NCI-H2171 treated with DMSO at 0.1 percent for 48 hours (cell line): ENCODE data around the gene CYP26A1.
A peak's percentile ranks its signal among the peaks of the same experiment; 100 is the strongest.

Source experiments
- DNase-seq: peaks from one replicate; lab custom pipeline; 2025; lab: John Stamatoyannopoulos, UW

Gene CYP26A1, protein sequence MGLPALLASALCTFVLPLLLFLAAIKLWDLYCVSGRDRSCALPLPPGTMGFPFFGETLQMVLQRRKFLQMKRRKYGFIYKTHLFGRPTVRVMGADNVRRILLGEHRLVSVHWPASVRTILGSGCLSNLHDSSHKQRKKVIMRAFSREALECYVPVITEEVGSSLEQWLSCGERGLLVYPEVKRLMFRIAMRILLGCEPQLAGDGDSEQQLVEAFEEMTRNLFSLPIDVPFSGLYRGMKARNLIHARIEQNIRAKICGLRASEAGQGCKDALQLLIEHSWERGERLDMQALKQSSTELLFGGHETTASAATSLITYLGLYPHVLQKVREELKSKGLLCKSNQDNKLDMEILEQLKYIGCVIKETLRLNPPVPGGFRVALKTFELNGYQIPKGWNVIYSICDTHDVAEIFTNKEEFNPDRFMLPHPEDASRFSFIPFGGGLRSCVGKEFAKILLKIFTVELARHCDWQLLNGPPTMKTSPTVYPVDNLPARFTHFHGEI

DNA sequence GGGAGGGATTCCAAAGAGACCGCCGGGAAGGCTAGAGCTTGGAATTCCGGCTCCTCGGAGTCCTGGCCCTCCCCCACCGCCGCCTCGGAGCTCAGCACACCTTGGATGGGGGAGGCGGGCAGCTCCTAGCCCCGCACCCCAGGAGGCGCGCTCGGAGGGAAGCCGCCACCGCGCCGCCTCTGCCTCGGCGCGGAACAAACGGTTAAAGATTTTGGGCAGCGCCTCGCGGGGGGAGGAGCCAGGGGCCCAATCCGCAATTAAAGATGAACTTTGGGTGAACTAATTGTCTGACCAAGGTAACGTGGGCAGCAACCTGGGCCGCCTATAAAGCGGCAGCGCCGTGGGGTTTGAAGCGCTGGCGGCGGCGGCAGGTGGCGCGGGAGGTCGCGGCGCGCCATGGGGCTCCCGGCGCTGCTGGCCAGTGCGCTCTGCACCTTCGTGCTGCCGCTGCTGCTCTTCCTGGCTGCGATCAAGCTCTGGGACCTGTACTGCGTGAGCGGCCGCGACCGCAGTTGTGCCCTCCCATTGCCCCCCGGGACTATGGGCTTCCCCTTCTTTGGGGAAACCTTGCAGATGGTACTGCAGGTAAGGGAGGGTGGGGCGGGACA is at the start of gene CYP26A1:
Gene CYP26A1 (plus strand): TSS at position 355 of the 608 bp plus-strand sequence. CDS start 42 bp downstream, at position 397.
- DNase-seq, result peak; percentile 55

DNA sequence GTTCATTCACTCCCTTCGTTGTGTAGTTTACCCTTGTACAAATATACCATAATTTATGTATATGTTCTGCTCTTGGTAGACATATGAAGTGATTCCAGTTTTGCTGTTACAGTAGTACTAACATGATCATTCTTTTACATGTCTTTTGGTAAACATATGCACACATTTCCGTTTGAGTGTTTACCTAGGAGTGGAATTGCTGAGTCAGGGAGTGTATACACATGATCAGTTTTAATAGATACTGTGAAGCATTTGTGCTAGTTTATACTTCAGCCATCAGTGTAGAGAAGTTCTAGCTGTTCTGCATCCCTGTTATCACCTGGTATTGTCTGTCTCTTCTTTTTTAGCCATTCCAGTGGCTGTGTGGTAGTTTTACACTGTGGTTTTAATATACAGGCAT is 47.6 kb upstream of the CYP26A1 start:
- no peak for DNase-seq

DNA sequence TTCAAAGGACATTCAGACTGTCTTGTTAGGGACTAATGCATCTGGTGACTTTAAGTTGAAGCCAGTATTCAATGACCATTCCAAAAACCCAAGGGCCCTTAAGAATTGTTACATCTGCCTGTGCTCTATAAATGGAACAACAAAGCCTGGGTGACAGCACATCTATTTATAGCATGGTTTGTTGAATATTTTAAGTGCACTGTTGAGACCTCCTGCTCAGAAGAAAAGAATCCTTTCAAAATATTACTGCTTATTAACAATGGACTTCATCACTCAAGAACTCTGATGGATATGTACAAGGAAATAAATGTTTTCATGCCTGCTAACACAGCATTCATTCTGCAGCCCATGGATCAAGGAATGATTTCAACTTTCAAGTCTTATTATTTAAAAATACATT is 46.2 kb upstream of the CYP26A1 start:
- DNase-seq, result no peak

DNA sequence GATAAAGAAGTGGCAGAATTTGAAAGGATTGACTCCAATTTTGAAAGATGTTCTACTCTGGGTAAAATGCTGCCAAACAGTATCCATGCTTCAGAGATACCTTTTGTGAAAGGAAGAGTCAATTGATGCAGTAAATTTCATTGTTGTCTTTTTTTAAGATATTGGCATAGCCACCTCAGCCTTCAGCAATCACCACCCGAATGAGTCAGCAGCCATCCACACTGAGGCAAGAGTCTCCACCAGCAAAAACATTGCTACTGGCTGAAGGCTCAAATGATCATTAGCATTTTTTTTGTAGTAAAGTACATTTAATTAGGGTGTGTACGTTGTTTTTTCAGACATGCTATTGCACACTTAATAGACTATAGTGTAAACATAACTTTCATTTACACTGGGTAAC is 44.8 kb upstream of the CYP26A1 start:
- no peak for DNase-seq

DNA sequence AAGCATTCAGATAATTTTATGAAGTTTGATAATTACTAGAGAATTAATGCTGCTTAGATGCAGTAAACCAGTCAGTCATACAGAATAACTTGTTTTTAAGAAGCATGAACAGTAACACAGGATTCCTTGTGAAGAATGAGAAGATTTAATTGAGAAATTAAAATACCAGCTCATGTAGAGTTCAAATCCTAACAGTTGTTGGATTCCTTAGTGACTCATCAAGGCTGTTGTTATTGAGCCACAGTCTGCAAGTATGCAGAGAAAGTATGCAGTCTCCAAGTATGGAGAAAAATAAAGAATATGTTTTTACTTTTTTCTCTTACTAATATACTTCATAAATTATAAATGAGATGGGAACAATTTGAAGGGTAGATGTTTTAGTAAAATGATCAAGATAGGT is 43.3 kb upstream of the CYP26A1 start:
- no peak for DNase-seq

DNA sequence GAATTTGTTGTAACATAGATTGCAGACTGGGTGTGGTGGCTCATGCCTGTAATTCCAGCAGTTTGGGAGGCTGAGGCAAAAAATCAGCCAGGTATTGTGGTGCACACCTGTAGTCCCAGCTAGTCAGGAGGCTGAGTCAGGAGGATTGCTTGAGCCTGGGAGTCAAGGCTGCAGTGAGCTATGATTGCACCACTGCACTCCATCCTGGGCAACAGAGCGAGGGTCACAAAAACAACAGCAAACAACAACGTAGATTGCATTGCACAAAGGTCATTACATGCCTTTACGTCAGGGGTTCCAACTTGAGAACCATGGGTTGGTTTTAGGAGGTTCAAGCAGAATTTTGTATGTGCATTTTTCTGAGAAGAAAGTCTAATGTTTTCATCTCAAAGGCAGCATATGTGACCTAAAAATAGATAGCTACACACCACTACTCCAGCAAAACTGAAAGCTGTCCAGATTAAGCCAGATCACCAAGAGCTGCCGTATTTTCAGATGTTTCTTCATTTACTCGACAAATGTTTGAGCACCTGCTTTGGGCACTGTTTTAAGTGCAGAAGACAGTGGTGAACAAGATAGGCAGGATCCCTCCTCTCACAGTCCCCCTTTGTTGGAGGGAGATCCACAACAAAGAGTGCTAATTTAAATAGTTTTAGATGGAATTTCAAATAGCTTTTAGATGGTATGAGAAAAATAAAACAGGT is 41.4 kb upstream of the CYP26A1 start:
- DNase-seq, result no peak

DNA sequence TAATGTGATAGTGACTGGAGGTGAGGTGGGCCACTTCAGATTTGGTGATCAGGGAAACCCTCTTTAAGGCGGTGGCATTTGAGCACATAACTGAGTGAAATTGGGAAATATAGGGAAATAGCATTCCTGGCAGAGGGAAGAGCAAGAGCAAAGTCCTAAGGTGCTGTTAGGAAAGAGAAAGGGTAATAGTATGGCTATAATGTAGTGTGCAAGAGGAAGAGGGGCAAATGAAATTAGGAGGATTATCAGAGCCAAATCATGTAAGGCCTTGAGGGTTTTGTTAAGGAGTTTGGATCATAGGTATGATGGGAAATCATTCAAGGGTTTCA is 40.9 kb upstream of the CYP26A1 start:
- DNase-seq, result no peak

DNA sequence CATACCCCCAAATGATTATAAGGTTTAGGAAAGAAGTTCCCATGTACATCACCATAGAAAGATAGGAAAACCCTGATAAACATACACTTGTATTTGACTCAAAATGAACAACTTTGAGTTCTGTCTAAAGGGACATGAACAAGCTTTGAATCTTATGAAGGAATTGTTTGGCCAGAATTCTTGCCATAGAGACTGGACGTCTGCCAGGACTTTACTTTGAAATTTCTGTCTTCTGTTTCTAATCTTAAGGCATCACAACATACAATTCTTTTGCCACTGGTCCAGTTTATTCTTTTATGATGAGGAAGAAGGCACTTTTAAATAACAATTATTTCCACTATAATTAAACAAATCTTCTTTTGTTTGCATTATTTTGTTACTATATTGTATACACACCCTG is 39.3 kb upstream of the CYP26A1 start:
- no peak for DNase-seq

DNA sequence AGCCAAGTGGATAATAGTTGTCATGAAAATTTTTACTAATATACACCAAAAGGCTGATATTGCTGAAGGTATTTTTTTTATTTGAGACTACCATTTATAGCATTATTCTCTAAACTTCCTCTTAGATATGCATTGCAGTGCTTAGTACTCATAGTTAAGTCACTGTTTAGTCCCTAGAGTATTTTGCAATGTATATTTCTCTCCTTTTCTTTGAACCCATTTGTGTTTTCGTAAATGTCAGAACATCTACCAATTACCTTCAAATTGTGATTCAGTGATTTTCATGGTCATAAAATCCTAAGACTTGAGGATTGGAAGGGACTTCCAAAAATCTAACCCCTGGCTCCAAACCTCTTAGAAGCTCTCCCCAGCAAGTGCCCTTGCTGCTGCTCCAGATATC is 34.6 kb upstream of the CYP26A1 start:
- no peak for DNase-seq

DNA sequence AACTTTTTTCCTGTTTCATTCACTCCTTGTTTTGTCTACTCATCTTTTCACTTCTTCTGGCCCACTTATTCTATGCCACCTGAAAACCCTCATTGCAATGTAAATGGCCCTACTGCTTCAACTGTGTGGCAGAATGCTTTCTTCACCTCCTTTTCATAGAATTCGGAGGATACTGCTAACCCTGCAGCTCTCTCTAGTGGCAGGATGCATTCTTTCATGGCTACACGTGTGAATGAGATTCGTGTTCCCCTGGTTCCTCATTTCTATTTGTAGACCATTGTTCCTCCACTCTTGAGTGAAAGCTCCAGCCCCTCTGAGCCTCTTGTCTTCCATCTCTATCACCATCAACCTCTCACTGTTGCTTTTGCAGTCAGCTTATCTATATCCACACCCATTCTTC is 34.0 kb upstream of the CYP26A1 start:
- no peak for DNase-seq

DNA sequence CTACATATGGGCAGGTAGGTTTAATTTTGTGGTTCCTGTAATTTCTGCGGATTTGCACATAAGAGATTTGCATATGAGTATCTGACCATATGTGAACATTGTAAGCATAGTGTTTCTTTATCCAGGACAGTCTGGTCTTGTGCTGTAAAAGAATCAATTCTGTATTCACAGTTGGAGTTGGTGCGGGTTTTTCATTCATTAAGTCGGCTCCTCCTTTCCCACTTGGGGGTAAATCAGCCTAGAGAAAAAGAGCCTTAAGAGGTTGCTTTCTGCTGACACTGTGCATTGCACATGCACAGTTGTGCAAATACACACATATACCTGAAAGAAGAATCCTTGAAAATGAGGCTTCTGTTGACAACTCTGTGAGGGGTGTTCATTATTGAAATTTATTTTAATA is 19.2 kb upstream of the CYP26A1 start:
- no peak for DNase-seq

DNA sequence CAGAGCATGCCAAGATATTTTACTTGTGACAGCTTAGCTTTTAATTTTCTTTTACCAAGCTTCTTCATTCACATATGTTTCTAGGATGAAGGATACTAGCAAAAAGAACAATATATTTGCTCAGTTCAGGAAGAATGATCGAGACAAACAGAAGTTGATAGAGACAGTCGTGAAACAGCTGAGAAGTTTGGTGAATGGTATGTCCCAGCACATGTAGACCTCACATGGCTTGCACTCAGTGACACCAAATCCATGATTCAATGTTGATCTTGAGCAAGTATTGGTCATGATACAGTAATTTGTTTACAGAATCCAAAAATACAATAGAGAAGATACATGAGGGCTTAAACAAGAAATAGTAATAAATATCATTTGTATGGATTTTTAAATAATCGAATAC is 15.6 kb upstream of the CYP26A1 start:
- DNase-seq, result no peak

DNA sequence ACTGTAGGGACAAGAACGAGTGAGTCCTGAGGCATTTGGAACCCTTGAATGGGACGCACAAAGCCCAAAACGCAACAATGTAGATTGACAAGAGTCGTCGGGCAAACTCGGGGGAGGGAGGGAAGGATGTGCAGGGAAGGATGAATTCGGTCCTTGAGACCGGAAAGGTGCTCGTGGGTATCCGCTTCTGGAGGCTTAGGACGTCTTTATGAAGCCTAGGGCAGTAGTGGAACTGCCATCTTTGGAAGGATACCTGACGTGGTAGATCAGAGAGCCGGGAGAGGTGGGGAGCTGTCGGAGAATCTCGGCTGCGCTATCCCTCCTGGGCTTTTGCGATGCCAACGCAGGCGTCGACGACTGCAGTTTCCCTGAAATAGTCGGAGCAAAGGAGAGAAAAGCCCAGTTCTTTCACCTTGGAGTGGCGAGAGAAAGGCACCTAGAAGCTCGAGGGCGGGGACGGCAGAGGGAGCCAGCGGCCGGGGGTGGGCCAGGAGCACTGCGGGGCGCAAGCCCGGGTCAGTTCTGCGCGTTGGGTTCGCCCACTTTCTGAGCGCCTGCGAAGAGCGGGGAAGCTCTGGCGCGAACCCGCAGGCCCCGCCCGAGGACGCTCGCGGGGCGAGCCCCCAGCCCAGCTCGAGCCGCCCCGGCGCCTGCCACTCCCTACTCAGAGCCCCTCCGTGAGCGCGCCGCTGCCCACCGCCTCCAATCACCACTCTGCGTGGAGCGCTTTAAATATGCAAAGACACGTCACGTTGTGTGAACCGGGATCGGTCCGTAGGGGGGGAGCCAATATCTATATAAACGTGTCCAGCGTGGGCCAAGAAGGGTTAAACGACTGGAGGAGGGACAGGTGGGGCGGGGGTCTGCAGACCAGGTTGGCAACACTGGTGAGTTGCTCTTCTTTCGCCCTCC is 13.5 kb upstream of the CYP26A1 start, which contains the start of gene CYP26C1:
Gene CYP26C1 (plus strand): TSS at position 824 of the 912 bp plus-strand sequence. CDS start 466 bp downstream, outside the sequence.
- no peak for DNase-seq

DNA sequence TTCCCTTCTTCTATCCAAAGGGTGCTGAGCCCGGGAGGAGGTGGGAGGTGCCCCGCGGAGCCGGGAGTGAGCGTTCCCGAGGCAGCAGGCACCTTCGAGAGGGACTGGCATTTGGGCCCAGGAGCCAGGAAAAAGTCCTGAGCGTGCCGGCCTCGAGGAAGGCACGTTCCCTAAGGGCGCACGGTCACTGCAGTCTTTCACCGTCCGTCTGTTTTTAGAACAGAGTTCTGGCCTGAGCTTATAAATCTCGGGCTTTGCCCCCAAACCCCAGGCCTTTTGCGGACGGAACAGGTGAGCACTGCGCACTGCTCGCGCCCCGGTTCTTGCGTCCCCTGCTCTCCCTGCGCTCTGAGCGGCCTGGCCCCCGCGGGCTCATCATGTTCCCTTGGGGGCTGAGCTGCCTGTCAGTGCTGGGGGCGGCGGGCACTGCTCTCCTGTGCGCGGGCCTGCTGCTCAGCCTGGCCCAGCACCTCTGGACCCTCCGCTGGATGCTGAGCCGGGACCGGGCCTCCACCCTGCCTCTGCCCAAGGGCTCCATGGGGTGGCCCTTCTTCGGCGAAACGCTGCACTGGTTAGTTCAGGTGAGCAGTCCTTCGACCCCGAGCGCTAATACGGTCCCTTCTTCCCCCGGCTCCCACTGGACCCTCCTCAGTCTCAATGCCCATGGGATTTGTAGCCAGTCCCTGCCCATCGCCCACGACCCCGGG is 12.7 kb upstream of the CYP26A1 start:
- DNase-seq, result no peak

DNA sequence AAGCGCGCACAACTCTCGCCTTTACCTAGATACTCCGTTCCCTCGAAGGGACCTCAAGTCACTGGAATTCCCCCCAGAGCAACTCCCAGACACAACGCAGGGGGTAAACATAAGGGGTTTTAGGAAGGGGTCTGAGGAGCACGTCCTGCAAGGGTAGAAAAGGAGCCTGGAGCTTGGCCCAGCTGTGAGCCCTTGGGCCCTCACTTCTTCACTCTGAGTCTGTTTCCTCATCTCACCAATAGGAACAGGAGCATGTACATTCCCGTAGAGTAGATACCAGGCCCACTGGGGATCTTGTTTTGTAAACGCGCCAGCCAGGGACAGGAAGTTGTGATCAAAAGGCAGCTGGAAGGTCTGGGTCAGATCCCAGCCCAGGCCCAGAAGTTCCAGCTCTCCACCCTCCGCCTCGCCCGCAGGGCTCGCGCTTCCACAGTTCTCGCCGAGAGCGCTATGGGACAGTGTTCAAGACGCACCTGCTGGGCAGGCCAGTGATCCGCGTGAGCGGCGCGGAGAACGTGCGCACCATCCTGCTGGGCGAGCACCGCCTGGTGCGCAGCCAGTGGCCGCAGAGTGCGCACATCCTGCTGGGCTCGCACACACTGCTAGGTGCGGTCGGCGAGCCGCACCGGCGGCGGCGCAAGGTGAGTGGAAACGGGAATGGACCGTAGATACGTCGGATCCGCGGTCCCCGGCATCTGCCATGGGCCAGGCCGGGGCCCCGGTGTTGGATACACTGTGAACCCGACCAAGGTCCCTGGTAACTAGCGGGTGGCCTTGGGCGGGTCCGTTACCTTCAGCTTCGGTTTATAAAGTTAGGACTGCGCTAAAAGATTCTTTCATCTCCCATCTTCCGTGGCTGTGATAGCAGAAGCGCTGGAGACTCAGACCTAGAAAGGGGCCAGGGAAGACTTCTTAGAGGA is 11.8 kb upstream of the CYP26A1 start:
- DNase-seq, result no peak

DNA sequence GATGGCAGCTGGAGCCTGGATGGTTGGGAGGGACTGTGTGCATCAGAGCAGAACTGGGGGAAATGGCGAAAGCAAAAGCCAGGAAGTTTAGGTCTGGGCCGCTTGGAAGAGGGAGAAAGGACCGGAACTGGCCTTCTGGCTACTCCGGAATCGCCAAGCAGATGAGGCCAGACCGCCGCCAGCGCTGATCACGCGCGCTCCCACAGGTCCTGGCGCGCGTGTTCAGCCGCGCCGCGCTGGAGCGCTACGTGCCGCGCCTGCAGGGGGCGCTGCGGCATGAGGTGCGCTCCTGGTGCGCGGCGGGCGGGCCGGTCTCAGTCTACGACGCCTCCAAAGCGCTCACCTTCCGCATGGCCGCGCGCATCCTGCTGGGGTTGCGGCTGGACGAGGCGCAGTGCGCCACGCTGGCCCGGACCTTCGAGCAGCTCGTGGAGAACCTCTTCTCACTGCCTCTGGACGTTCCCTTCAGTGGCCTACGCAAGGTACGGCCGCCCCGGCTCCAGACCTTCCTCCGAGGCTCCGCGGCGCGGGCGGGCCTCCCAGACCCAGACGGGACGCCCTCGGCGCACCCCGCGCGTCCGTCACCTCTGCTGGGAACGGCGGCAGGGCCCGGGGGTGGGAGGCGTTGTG is 11.1 kb upstream of the CYP26A1 start:
- no peak for DNase-seq

DNA sequence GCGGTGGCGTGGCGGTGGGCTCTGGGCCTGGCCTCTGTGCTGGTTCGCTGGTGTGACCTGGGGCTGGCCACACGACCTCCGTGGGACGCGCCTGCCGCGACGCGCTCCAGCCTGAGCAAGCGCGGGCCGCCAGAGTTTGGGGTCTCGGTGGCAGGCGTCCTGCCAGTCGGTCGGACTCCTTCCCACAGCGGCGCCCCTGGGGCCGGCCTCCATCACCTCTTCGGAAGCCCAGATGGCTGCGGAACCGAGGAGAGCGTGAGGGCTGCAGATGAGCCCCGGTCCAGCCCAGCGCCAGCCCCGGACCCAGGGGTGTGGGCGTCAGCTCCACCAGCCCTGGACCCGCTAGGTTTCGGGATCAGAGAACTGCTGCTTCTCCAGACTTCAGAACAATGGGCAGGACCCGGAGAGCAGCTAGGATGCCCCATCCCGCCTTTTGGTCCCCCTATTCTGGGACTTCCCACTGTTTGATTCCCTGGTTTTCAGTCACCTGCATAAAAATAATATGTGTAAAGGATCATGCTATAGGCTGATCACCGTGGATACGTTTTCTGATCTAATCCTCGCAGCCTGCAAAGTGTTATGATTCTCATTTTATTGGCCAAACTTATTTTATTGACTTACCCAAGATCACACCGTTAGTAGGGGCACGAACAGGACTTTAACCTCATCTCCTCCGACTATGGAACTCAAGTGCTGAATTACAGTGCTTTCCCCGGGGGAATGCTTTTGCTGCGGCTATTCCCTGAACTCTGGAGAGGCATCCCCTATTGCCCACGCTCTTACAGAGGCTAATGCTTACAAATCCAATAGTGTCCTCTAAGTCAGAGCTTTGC is 10.3 kb upstream of the CYP26A1 start:
- DNase-seq, result no peak

DNA sequence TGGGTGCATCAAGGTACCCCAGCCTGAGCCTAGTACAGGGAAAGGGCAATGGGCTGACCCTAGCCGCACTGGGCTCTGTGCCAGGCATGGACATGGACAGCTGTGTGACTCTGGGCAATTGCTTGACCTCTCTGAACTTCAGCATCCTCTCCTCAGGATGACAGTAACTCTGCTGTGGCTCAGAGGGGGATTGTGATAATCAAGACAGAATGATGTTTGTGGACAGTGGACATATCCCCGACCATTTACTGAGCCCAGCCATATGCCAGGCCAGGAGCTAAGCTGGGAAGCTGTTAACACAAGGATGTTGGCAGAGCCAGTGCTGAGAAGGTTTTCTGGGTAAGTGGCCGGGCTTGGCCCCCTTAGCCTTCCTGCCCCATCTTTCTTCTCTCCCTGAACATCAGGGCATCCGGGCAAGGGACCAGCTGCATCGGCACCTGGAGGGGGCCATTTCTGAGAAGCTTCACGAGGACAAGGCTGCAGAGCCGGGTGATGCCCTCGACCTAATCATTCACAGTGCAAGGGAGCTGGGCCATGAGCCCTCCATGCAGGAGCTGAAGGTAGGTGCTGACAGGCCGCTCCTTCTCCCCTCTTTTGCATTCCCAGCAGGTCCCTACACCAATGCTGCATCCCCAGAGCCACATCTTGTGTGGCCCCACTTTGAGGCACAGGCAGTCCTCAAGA is 9.6 kb upstream of the CYP26A1 start:
- DNase-seq, result no peak
